Calu3 (cell line): Measurements from ENCODE around the gene MOCOS. TPM values are rescaled to one million over a fixed set of nuclear protein-coding genes. Genes with fewer than 3 reads are reported as not detected.

Experiments
- BruUV-seq: library from RNA; stranded (reverse); fragments of 400-500 nt; replicated peaks from 2 replicates; lab custom pipeline; 2021; lab: Mats Ljungman, UMichigan
- CTCF ChIA-PET: fragments of 300-600 bp; sonication (Branson Sonifier 250); formaldehyde crosslinking; loops from one replicate; lab custom pipeline; 2022; ENCODE audit warnings: antibody characterized with exemption; lab: Charles Lee
- DNase-seq: peaks from one replicate; pipeline ENCODE4 v3.0.0; 2022
- H3K27ac Mint-ChIP-seq: one replicate; pipeline ENCODE4 v1.8.0; 2022; ENCODE audit warnings: mixed read lengths; ENCODE audit not compliant: unreplicated experiment
- H3K27me3 Mint-ChIP-seq: one replicate; pipeline ENCODE4 v1.8.0; 2022; ENCODE audit warnings: mixed read lengths; ENCODE audit not compliant: unreplicated experiment
- H3K36me3 Mint-ChIP-seq: one replicate; pipeline ENCODE4 v1.8.0; 2022; ENCODE audit warnings: mild to moderate bottlenecking, moderate library complexity, mixed read lengths; ENCODE audit not compliant: insufficient read depth, unreplicated experiment
- H3K4me1 Mint-ChIP-seq: one replicate; pipeline ENCODE4 v1.8.0; 2022; ENCODE audit warnings: mild to moderate bottlenecking, low read depth, mixed read lengths; ENCODE audit not compliant: unreplicated experiment
- H3K4me3 Mint-ChIP-seq: one replicate; pipeline ENCODE4 v1.8.0; 2022; ENCODE audit warnings: mild to moderate bottlenecking, low read depth, moderate library complexity, mixed read lengths; ENCODE audit not compliant: unreplicated experiment
- H3K9me3 Mint-ChIP-seq: one replicate; pipeline ENCODE4 v1.8.0; 2022; ENCODE audit warnings: low read depth, mixed read lengths; ENCODE audit not compliant: unreplicated experiment
- intact Hi-C: fragments of 100-400 bp; cut with micrococcal nuclease; formaldehyde crosslinking; loops from one replicate; pipeline ENCODE4 v1.10.0; 2022; ENCODE audit not compliant: unreplicated experiment
- total RNA-seq: library from RNA; stranded (reverse); gene quantifications from 2 replicates; pipeline ENCODE4 v1.2.3, GENCODE V29; 2022
- TF ChIP-seq, protein P1 (sequence below): fragments of 200-600 bp; IDR thresholded peaks from one replicate; pipeline ENCODE4 v1.8.0; 2022; ENCODE audit warnings: antibody characterized with exemption; ENCODE audit not compliant: unreplicated experiment

The MOCOS gene
- total RNA-seq, 1 experiment from 2014 or later = 24.5 TPM

DNA sequence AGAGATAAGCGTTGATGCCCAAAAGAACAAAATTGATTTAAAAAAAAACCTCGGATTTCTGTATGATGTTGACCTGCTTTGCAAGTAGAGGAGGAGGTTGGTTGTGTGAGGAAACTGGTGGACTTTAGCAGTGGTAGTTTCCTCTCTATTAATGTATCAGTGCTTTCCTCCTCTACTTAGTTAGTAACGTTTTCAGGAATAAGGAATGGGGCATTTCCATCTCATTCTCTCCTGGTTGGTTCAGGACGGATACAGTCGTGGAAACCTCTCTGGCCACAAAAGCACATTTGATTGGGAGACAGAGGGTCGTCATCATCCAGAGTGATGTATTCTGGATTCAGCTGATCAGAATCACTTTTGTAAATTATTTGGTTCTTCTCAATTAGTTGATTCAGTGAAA is 111.7 kb downstream of the MOCOS start:
- Mint-ChIP-seq H3K27me3 (peaks cover 23% of the 10 kb centered on the region), H3K9me3 (no peaks in the 10 kb centered on the region), H3K4me3 (no peak overlapping the region), H3K4me1 (no peaks in the 10 kb centered on the region), H3K27ac (no peak overlapping the region), H3K36me3 (no peaks in the 10 kb centered on the region)
- DNase-seq = no peak
- no TSS peak for BruUV-seq
- intact Hi-C loops = loop anchor here (5.0 kb wide), 1 partner anchor 113 kb away; no protein-coding TSS in a partner anchor
- TF ChIP-seq, protein P1, sequence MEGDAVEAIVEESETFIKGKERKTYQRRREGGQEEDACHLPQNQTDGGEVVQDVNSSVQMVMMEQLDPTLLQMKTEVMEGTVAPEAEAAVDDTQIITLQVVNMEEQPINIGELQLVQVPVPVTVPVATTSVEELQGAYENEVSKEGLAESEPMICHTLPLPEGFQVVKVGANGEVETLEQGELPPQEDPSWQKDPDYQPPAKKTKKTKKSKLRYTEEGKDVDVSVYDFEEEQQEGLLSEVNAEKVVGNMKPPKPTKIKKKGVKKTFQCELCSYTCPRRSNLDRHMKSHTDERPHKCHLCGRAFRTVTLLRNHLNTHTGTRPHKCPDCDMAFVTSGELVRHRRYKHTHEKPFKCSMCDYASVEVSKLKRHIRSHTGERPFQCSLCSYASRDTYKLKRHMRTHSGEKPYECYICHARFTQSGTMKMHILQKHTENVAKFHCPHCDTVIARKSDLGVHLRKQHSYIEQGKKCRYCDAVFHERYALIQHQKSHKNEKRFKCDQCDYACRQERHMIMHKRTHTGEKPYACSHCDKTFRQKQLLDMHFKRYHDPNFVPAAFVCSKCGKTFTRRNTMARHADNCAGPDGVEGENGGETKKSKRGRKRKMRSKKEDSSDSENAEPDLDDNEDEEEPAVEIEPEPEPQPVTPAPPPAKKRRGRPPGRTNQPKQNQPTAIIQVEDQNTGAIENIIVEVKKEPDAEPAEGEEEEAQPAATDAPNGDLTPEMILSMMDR = no peak
- CTCF ChIA-PET = interaction anchor here (2.4 kb wide), 1 partner anchor 10 kb away, joined by 9 read pairs; no protein-coding TSS in a partner anchor

DNA sequence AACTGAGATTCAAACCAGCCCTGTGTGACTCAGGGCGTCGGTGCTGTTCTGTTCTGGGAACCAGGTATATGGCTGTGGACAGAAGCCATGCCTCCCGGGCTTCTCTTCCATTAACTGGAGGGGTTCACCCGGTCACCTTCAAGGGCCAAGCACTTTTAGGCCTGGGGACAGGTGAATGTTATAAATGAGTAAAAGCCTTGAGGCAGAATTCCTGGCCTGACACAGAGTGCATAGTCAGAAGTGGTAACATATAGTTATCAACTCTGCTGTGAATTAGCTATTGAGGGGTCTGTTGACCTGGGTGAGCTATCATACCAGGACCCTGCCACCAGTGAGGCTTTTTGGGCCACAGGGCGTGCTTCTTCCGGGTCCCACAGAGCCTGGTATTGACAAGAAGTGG is 112.9 kb downstream of the MOCOS start:
- no peaks in the 10 kb centered on the region for H3K36me3 Mint-ChIP-seq
- H3K9me3 Mint-ChIP-seq = no peaks in the 10 kb centered on the region
- TF ChIP-seq, protein P1 = no peak
- DNase-seq = no peak
- BruUV-seq = no TSS peak
- H3K27ac Mint-ChIP-seq = no peak overlapping the region
- intact Hi-C loops = no loop called here
- H3K4me3 Mint-ChIP-seq = no peak overlapping the region
- CTCF ChIA-PET = no interaction called here
- no peaks in the 10 kb centered on the region for H3K4me1 Mint-ChIP-seq
- H3K27me3 Mint-ChIP-seq = peaks cover 34% of the 10 kb centered on the region

DNA sequence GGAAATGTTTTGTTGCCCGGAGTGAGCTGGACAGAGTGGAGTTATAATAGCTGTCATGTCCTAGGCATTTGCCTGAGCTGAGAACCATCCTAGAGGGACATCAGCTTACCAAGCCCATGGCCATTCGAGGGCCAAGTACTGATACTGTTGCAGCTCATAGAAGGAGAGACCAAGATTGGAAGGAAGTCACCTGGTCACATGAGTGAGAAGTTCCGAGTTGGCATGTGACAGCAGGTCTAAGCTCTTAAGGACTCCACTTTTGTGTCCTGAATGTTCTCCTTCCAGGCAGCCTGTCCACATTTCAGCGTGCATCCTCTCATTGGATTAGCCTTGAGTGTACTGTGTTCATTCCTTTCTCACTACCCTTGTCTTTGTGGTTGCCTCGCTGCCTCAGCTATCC is 114.6 kb downstream of the MOCOS start:
- CTCF ChIA-PET = no interaction called here

DNA sequence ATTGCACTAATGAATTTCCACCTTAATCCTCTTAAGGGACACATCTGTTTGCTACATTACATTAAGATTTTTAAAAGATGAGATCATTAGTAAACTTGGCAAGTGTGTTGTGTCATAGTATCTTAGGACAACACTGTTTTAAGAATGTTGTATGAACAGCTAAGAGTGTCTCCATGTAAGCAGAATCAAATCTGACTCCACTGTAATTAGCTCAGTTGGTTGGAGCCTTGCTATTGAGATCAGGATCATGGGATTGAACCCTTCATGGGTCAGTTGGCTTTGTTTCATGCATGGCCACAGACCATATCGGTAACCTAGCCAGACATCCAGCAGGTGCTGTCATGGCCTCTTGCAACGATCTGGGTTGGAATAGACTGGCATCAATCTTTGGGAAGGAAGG is 115.4 kb downstream of the MOCOS start:
- no TSS peak for BruUV-seq
- no peak for DNase-seq
- TF ChIP-seq, protein P1 = no peak
- no peaks in the 10 kb centered on the region for H3K4me1 Mint-ChIP-seq
- no peaks in the 10 kb centered on the region for H3K36me3 Mint-ChIP-seq
- H3K27ac Mint-ChIP-seq = no peak overlapping the region
- H3K4me3 Mint-ChIP-seq = no peak overlapping the region
- intact Hi-C loops = no loop called here
- no peaks in the 10 kb centered on the region for H3K9me3 Mint-ChIP-seq
- CTCF ChIA-PET = interaction anchor here (0.6 kb wide), 1 partner anchor 13 kb away, joined by 3 read pairs; no protein-coding TSS in a partner anchor
- H3K27me3 Mint-ChIP-seq = peaks cover 46% of the 10 kb centered on the region

More for the DNA sequence above, 114.6 kb downstream of the MOCOS start:
- Mint-ChIP-seq H3K36me3 (no peaks in the 10 kb centered on the region), H3K9me3 (no peaks in the 10 kb centered on the region), H3K27ac (no peak overlapping the region), H3K27me3 (peaks cover 46% of the 10 kb centered on the region), H3K4me3 (no peak overlapping the region), H3K4me1 (no peaks in the 10 kb centered on the region)
- no peak for DNase-seq
- TF ChIP-seq, protein P1 = no peak
- intact Hi-C loops = no loop called here
- no TSS peak for BruUV-seq
